Amniotic stem cell (primary cell): ENCODE data around the gene ELAPOR1.

Experiments
- DNase-seq: peaks from one replicate; lab custom pipeline; 2025; lab: John Stamatoyannopoulos, UW

Gene ELAPOR1

DNA sequence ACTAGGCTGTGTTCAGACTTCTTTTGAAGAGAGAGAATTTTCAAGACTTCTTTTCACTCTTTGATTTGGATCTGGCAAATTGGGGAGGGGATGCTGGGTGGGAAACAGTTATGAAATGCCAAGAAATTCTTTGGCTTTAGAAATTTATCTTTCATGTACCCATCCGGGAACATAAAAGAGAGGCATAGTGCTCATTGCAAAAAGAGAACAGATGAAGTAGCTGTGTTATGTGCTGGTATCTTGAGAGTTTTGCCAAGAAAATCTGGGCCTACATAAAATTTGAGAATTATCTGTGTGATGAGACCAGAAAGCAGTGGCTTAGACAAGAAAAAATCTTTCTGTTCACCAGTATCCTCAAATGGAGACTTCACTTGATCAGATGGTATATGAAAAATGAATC lies 19.0 kb upstream of the ELAPOR1 start:
- no peak for DNase-seq

GRCh38 chr1:109095631-109096030 lies 18.3 kb upstream of the ELAPOR1 start:
- DNase-seq = no peak

DNA sequence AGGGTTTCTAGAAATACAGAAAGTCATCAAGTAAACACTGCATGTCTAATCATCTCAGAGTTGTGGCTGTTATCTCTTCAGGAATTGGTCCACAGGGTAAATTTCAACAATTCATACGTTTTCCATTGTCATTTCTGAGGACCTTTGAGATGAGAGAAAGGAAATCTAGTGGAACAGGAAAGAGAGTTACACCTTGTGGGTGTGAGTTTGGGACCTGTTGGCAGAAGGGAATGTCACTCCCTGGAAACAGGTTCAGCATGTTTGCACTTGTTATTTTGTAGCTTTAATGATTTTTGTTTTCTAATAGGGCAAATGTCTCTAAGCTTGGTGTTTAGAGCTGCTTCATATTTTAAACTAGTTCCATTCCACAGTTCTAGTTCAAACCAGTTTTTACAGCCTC lies 17.8 kb upstream of the ELAPOR1 start:
- DNase-seq = no peak

DNA sequence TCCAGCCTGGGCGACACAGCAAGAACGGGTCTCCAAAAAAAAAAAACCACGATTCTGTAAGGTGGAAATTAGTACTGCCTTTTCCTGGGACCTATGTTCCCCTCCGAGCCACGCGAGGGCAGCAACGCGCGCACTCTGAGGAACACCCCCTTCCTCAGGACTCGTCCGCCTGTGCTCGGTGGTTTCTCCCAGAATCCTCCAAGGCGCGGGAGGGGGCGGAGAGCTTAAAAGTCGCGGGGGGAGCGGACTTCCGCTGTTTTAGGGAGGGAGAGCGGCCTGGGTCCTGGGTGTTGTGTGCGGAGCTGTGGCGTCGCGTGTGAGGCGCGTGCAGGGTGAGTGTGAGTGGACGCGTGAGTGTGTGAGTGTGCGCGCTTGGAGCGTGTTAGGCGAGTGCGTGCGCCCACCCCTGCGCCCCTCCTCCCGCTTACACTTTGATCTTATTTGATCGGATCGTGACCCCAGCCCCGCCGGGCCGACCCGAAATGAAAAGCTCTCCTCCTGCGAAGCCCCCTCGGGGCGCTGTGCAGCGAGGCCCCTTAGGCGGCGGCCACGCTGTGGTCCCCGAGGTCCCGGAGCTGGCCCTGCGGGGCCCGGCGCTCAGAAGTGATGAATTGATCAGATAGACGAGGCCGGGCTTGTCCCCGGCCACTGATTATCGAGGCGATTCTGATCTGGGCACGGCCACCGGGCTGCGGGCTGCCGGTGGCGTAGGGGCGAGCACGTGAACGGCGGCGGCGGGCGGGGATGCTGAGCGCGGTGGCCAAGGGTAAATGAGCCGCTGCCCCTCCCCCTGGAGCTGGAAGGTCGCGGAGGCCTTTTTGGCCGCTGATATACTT lies 13.8 kb upstream of the ELAPOR1 start:
- peak; percentile 95 for DNase-seq

DNA sequence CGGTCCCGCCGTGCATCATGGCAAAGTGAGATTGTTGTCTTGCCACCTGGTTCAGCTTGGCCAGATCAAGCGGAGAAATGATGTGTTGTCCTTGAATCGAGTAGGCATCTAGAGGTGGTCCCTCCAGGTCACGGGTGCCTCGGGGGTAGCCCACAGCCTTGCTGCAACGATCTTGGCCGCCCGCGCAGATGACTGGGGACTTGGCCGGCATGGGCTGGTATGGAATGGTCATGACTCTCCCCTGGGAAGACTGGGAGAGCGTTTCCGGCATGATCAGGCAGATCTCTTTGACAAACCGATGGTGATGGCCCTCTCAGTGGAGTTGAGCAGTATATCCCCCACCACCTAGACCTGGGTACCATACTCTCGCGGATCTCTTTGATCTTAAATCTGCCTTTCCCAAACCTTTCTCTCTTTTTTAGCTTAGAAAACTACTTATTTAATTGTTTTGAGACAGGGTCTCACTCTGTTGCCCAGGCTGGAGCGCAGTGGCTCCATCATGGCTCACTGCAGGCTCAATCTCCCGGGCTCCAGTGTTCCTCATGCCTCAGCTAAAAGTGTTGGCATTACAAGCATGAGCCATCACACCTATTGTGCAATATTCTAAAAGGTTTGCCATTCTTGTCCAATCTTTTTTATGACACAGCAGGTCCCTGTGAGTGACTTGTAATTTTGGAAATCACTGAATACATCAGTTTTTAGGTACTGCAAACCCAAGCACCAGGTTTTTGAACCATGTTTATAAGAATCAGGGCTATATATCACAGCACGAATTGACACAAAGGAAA lies 9.4 kb upstream of the ELAPOR1 start:
- DNase-seq = no peak

- no peak for DNase-seq
Measured at GRCh38 chr1:109105881-109106280, 8.0 kb upstream of the ELAPOR1 start.

DNA sequence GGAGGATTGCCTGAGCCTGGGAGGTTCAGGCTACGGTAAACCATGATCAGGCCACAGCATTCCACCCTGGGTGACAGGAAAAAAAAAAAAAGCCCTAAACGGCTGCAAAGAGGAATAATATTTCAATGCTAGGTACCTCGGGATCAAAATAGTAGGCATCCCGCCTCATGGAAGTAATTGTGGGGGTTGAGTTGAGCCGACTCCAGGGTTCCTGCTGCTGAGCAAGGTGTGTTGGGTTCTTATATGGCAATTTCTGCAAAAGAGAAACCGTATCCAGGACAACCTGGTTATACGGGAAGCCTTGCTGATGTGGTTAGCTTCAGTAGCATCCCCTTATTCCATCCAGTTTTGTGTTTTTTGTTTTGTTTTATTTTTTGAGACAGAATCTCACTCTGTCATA lies 6.1 kb upstream of the ELAPOR1 start:
- no peak for DNase-seq

- DNase-seq = no peak
Measured at GRCh38 chr1:109109906-109110305, 4.0 kb upstream of the ELAPOR1 start.

DNA sequence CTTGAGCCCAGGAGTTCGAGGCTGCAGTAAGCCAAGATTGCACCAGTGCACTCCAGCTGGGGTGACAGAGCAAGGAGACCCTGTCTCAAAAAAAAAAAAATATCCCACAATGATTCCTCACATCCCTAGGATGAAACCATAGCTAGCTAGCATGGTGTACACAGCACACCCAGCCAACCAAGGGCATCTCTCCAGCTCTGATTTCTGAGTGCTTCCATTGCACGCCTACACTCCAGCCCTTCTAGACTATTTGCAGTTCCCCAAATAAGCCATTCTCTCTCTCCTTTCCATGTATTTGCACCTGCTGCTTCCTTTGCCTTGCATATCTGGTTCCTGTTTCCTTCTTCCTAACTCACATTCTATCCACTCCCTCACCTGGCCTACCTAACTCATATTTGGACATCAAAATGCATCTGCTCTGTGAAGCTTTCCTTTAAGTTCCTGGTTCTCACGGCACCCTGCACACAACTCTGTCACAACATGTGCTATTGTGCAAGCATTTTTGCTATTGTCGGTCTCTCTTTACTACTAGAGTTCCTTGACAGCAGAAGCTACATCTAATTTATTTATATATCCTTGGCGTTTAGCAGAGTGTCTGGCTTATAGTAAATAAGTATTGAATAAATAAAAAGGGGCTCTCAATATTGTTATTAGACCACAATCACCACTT lies 2.4 kb upstream of the ELAPOR1 start:
- DNase-seq = no peak

GRCh38 chr1:109112056-109112651 lies 1.8 kb upstream of the ELAPOR1 start:
- DNase-seq = no peak

DNA sequence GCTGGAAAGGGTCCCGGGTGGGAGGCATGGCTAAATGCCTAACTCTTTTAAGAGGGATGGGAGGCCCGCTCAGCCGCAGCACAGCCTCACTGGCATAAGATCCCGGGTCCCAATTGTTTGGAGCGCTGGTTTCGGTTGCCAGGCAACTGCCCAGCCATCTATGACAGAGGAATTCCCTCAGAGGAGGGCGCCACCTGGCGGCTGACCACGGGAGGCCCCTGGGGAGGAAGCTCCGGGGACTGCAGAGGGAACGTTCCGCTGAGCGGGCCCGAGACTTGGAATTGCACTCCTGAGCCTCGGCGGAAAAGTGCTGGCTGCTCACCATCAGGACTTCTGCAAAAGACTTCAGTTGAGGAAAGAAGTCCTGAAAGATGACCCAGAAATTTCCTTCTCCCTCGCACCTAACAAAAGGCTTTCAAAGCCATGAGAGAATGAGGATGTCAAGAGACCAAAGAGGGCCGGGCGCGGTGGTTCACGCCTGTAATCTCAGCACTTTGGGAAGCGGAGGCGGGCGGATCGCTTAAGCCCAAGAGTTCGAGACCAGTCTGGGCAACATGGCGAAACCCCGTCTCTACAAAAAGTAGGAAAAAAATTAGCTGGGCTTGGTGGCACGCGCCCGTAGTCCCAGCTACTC lies 1.1 kb upstream of the ELAPOR1 start:
- peak; percentile 70 for DNase-seq

GRCh38 chr1:109114342-109114674 lies 393 bp downstream of the ELAPOR1 start:
- DNase-seq = no peak

DNA sequence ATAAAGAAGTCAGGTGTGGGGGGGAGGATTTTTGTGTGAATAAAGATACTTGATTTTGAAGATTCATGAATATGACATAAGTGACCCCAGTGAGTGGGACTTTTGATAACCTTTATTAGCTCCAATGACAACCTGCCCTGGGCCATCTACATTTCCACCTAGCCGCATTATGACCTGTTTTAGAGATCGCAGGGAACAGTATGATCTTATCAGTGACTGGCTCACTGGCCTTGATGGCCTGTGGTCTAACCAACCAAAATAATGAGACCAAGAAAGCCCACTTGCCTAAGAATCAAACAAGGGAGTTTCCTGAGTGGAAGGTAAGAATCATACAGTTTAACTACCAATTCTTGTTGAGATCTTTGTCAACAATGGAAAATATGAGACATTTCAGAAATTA lies 1.8 kb downstream of the ELAPOR1 start:
- no peak for DNase-seq

- no peak for DNase-seq
Measured at GRCh38 chr1:109116286-109116685, 2.4 kb downstream of the ELAPOR1 start.

- no peak for DNase-seq
Measured at GRCh38 chr1:109118089-109118488, 4.2 kb downstream of the ELAPOR1 start.

DNA sequence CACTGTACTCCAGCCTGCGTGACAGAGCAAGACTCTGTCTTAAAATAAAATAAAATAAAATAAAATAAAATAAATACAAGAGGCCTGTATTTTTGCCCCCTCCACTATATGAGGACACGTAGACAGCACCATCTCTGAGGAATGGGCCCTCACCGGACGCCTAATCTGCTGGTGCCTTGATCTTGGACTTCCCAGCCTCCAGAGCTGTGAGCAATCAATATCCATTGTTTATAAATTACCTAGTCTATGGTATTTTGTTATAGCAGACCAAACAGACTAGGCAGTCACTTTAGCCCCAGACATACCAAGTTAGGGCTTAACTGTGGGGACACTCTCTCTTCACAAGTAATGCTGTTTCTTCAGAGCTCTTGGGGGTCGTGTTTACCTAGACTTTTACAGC lies 6.4 kb downstream of the ELAPOR1 start:
- DNase-seq = no peak

- no peak for DNase-seq
Measured at GRCh38 chr1:109131059-109131458, 17.1 kb downstream of the ELAPOR1 start.

DNA sequence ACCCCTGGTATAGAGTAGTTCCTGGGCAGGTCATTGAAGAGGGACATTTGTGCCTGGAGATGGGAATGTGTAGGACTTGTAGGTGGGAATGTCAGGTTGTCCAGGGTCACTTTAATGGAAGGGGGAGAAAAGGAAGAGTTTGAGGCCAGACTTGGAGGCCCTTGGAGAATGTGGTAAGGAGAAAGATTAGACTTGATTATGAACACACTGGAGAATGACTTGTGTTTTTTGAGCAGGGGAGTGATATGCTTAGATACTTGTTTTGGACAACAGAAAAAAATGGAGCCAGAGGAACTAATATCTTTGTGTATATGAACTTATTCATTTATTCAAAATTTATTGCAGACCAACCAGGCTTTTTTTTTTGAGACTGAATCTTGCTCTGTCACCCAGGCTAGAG lies 17.9 kb downstream of the ELAPOR1 start:
- no peak for DNase-seq

DNA sequence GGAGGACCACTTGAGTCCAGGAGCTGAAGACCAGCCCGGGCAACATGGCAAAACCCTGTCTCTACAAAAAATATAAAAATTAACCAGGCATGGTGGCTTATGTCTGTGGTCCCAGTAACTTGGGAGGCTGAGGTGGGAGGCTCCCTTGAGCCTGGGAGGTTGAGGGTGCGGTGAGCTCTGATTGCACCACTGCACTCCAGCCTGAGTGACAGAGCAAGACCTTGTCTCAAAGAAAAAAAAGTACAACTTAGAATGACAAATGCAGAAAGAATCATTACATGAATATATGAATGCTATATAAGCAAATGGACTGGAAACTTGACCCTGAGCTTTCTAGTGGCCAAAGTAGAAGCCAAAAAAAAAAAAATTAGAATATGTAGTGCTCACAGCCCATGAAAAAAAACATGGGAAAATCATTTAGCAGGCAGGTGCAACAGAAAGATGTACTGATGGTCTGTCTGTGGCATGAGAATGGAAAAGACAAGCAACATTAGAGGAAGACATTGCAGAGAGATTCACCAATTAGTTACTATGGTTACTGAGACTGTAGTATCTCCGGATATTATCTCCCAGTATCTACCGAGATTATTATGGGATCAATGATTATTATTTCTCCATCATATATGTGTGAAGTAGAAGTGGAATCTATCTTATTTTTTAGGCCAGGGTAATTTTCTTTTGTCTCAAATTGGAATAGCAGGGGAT lies 19.2 kb downstream of the ELAPOR1 start:
- DNase-seq = no peak

- no peak for DNase-seq
Measured at GRCh38 chr1:109133815-109134214, 19.9 kb downstream of the ELAPOR1 start.

- no peak for DNase-seq
Measured at GRCh38 chr1:109134423-109134822, 20.5 kb downstream of the ELAPOR1 start.
